Thyroid gland (tissue), 4 donors: ENCODE data around the gene OXLD1.

Source experiments
- CTCF ChIP-seq, 6 experiments: fragments of 200-600 bp in 3 of 6; fragments of 450-650 bp in 3 of 6; sonication (generic) in 3 of 6; IDR thresholded peaks; one replicate each; pipeline ENCODE4 v1.5.1; 2016 to 2019; ENCODE audit warnings: antibody characterized with exemption in 6 of 6, mild to moderate bottlenecking in 2 of 6, inconsistent platforms in 1 of 6, moderate library complexity in 1 of 6
- POLR2A ChIP-seq, 2 donors: fragments of 450-650 bp; IDR thresholded peaks; one replicate each; pipeline ENCODE4 v1.6.1; 2017; ENCODE audit warnings: antibody characterized with exemption in 2 of 2, mild to moderate bottlenecking in 2 of 2, moderate library complexity in 1 of 2

- TF ChIP-seq CTCF (IDR thresholded peaks at IDR 0.05) (no peak), POLR2A (IDR thresholded peaks at IDR 0.05) (no peak)
These were observed 16.3 kb upstream of the OXLD1 start for GRCh38 chr17:81682565-81683207.
